ENCODE data around the gene OSGIN1.

DNA sequence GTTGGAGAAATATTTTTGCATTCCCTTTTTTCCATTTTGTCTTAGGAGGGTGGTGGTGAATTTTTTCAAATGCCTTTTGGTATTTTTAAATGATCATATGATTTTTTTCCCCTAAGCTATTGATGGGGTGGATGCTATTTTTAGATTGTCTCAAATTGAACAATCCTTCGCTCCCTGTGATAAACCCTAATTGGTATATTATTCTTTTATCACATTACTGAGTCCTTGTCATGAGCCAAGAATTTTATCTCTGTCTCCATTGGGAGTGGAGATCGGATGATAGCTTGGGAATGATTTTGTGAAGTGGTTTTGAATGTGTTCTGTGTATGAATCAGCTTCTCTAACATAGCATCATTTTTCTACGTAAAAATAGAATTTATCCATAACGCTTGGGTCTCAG, 30.5 kb downstream of the OSGIN1 start:
- TF ChIP-seq, protein P1, sequence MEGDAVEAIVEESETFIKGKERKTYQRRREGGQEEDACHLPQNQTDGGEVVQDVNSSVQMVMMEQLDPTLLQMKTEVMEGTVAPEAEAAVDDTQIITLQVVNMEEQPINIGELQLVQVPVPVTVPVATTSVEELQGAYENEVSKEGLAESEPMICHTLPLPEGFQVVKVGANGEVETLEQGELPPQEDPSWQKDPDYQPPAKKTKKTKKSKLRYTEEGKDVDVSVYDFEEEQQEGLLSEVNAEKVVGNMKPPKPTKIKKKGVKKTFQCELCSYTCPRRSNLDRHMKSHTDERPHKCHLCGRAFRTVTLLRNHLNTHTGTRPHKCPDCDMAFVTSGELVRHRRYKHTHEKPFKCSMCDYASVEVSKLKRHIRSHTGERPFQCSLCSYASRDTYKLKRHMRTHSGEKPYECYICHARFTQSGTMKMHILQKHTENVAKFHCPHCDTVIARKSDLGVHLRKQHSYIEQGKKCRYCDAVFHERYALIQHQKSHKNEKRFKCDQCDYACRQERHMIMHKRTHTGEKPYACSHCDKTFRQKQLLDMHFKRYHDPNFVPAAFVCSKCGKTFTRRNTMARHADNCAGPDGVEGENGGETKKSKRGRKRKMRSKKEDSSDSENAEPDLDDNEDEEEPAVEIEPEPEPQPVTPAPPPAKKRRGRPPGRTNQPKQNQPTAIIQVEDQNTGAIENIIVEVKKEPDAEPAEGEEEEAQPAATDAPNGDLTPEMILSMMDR (IDR thresholded peaks at IDR 0.05): no peak
- no peak for TF ChIP-seq ZFX (IDR thresholded peaks at IDR 0.05; ENCODE audit: borderline replicate concordance)
